GM23248 (cell line): ENCODE measurements around the gene XRCC2.

Source experiments
- EZH2 ChIP-seq: fragments of 200-600 bp; sonication (generic); IDR thresholded peaks from 2 replicates; pipeline ENCODE4 v1.6.1; 2018; ENCODE audit warnings: antibody characterized with exemption, mild to moderate bottlenecking; ENCODE audit not compliant: insufficient read depth, poor library complexity, severe bottlenecking
- EZH2phosphoT487 ChIP-seq: fragments of 200-600 bp; sonication (generic); IDR thresholded peaks from 2 replicates; pipeline ENCODE4 v1.6.1; 2018; ENCODE audit warnings: antibody characterized with exemption, moderate library complexity, mild to moderate bottlenecking, low read depth; ENCODE audit not compliant: insufficient read depth

DNA sequence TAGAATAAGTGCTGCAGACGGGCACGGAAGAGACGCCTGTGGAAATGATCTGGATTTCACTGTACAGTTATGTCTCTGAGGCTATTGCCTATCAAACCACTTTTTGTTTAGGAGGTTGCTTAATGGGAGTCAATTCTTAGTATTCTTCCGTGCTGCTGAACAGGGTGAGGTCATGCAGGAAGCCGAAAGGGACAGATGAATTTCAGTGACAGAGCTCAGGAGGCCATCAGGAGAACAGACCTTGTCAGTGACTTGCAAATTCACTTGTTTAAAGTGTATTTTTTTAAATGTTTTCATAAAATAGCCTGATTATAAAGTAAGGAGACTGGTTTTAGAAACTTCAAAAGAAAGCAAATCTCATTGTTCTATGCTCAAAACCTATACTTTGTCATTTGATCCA, 58.9 kb downstream of the XRCC2 start:
- TF ChIP-seq EZH2phosphoT487 = no peak
- no peak for TF ChIP-seq EZH2
